Cardiac muscle cell (in vitro differentiated cells and primary cell): ENCODE results near the gene CCR5. TPM values are rescaled to one million over a fixed set of nuclear protein-coding genes. Genes with fewer than 3 reads are reported as not detected.

Source experiments
- DNase-seq, 2 donors: peaks; one replicate each; pipeline versions ENCODE4 v3.0.0 to v3.0.0-alpha.2; 2010 to 2017; ENCODE audit warnings: low read depth in 1 of 2, low spot score in 1 of 2
- H3K27ac ChIP-seq: fragments of 200-600 bp; sonication (generic); 2 replicates; pipeline ENCODE4 v1.5.1; 2016
- H3K27me3 ChIP-seq: fragments of 200-600 bp; sonication (generic); 2 replicates; pipeline ENCODE4 v1.6.0; 2016; ENCODE audit warnings: control low read depth
- H3K36me3 ChIP-seq: fragments of 200-600 bp; sonication (generic); 2 replicates; pipeline ENCODE4 v1.5.1; 2016; ENCODE audit warnings: control low read depth
- H3K4me1 ChIP-seq: fragments of 200-600 bp; sonication (generic); 2 replicates; pipeline ENCODE4 v1.8.1; 2017; ENCODE audit warnings: low read depth, mild to moderate bottlenecking, mixed run types
- H3K4me3 ChIP-seq: fragments of 200-600 bp; sonication (generic); 2 replicates; pipeline ENCODE4 v1.5.1; 2016; ENCODE audit warnings: mild to moderate bottlenecking
- H3K9me3 ChIP-seq: fragments of 200-600 bp; sonication (generic); 2 replicates; pipeline ENCODE4 v1.5.1; 2017; ENCODE audit warnings: low read depth, mild to moderate bottlenecking, control low read depth
- CTCF ChIP-seq: IDR thresholded peaks from 2 replicates; pipeline ENCODE4 v1.5.1; 2012; ENCODE audit warnings: low read depth, mild to moderate bottlenecking, low read length
- polyA plus RNA-seq: library from polyadenylated mRNA; unstranded; fragments of >200 nt; fragmentation: Nextera tagmentation; extraction: Ambion mirVana; gene quantifications from 2 replicates; pipeline ENCODE4 v1.2.1, GENCODE V29; 2016
- total RNA-seq: library from RNA; depleted of rRNA; stranded (reverse); fragments of >200 nt; gene quantifications from 2 replicates; pipeline ENCODE4 v1.2.3, GENCODE V29; 2016

CCR5 gene
- total and polyA plus RNA-seq, 2 experiments from 2014 or later: not detected

- TF ChIP-seq CTCF: no peak
- Histone ChIP-seq H3K4me3 (no peak overlapping the region), H3K4me1 (peaks cover 14% of the 10 kb centered on the region), H3K27me3 (no peaks in the 10 kb centered on the region), H3K36me3 (no peaks in the 10 kb centered on the region), H3K27ac (no peak overlapping the region), H3K9me3 (no peaks in the 10 kb centered on the region)
- DNase-seq: no peak
Measured at GRCh38 chr3:46358466-46358865, 12.3 kb upstream of the CCR5 start.

- Histone ChIP-seq H3K9me3 (no peaks in the 10 kb centered on the region), H3K4me3 (no peak overlapping the region), H3K4me1 (peaks cover 4% of the 10 kb centered on the region), H3K36me3 (no peaks in the 10 kb centered on the region), H3K27me3 (no peaks in the 10 kb centered on the region), H3K27ac (no peak overlapping the region)
- no peak for TF ChIP-seq CTCF
- DNase-seq: no peak
Measured at GRCh38 chr3:46359733-46360493, 10.8 kb upstream of the CCR5 start.

- no peak for TF ChIP-seq CTCF
- Histone ChIP-seq H3K9me3 (no peaks in the 10 kb centered on the region), H3K4me1 (no peaks in the 10 kb centered on the region), H3K27ac (no peak overlapping the region), H3K27me3 (no peaks in the 10 kb centered on the region), H3K36me3 (no peaks in the 10 kb centered on the region), H3K4me3 (no peak overlapping the region)
- no peak for DNase-seq
Measured at GRCh38 chr3:46360907-46361306, 9.8 kb upstream of the CCR5 start.

GRCh38 chr3:46361408-46362283 lies 9.1 kb upstream of the CCR5 start:
- Histone ChIP-seq H3K4me1 (no peaks in the 10 kb centered on the region), H3K27me3 (no peaks in the 10 kb centered on the region), H3K36me3 (no peaks in the 10 kb centered on the region), H3K9me3 (no peaks in the 10 kb centered on the region), H3K4me3 (no peak overlapping the region), H3K27ac (no peak overlapping the region)
- no peak for TF ChIP-seq CTCF
- no peak for DNase-seq

GRCh38 chr3:46365041-46365440 lies 5.7 kb upstream of the CCR5 start:
- Histone ChIP-seq H3K36me3 (no peaks in the 10 kb centered on the region), H3K27ac (no peak overlapping the region), H3K9me3 (no peaks in the 10 kb centered on the region), H3K4me3 (no peak overlapping the region), H3K4me1 (no peaks in the 10 kb centered on the region), H3K27me3 (no peaks in the 10 kb centered on the region)
- no peak for DNase-seq
- TF ChIP-seq CTCF: no peak
